ENCODE results near the gene IGFBP7. TPM values are rescaled to one million over a fixed set of nuclear protein-coding genes. Genes with fewer than 3 reads are reported as not detected.
A peak's percentile ranks its signal among the peaks of the same experiment; 100 is the strongest.

The IGFBP7 gene
- total RNA-seq, 1 donor from 2014 or later = 716 TPM

GRCh38 chr4:57113870-57114269 lies 3.7 kb upstream of the IGFBP7 start:
- intact Hi-C loops (cut with DNase I) = loop anchor here (5.0 kb wide), 1 partner anchor 207 kb away; the partner anchor contains the start of gene REST
- H3K9me3 ChIP-seq = no peaks in the 10 kb centered on the region

GRCh38 chr4:57110640-57111511 lies 691 bp upstream of the IGFBP7 start:
- no peak for DNase-seq (ENCODE audit: extremely low spot score in 2 of 2)
- peak; percentile 39 to 58 for TF ChIP-seq POLR2AphosphoS5 (IDR thresholded peaks at IDR 0.05; ENCODE audit: insufficient read depth in 1 of 2, low read depth in 1 of 2)
- TF ChIP-seq, protein P1, sequence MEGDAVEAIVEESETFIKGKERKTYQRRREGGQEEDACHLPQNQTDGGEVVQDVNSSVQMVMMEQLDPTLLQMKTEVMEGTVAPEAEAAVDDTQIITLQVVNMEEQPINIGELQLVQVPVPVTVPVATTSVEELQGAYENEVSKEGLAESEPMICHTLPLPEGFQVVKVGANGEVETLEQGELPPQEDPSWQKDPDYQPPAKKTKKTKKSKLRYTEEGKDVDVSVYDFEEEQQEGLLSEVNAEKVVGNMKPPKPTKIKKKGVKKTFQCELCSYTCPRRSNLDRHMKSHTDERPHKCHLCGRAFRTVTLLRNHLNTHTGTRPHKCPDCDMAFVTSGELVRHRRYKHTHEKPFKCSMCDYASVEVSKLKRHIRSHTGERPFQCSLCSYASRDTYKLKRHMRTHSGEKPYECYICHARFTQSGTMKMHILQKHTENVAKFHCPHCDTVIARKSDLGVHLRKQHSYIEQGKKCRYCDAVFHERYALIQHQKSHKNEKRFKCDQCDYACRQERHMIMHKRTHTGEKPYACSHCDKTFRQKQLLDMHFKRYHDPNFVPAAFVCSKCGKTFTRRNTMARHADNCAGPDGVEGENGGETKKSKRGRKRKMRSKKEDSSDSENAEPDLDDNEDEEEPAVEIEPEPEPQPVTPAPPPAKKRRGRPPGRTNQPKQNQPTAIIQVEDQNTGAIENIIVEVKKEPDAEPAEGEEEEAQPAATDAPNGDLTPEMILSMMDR (IDR thresholded peaks at IDR 0.05) = no peak
- H3K27ac ChIP-seq = peak overlapping the region; percentile 95
- no peaks in the 10 kb centered on the region for H3K4me1 ChIP-seq
- no peaks in the 10 kb centered on the region for H3K9me3 ChIP-seq
- H3K27me3 ChIP-seq = no peaks in the 10 kb centered on the region
- H3K36me3 ChIP-seq = no peaks in the 10 kb centered on the region
- intact Hi-C loops (cut with DNase I) = loop anchor here (5.0 kb wide), 1 partner anchor 204 kb away; the partner anchor contains the start of gene REST
- H3K4me3 ChIP-seq = peak overlapping the region; percentile 60 to 61

More at GRCh38 chr4:57113870-57114269, 3.7 kb upstream of the IGFBP7 start:
- Histone ChIP-seq H3K36me3 (no peaks in the 10 kb centered on the region), H3K4me3 (no peak overlapping the region), H3K27ac (no peak overlapping the region), H3K27me3 (no peaks in the 10 kb centered on the region), H3K4me1 (peaks cover 9% of the 10 kb centered on the region)
- TF ChIP-seq, protein P1 (IDR thresholded peaks at IDR 0.05) = no peak
- TF ChIP-seq POLR2A (IDR thresholded peaks at IDR 0.05) (no peak), POLR2AphosphoS5 (IDR thresholded peaks at IDR 0.05; ENCODE audit: insufficient read depth in 1 of 2, low read depth in 1 of 2) (no peak)
- DNase-seq (ENCODE audit: extremely low spot score in 2 of 2) = no peak

DNA sequence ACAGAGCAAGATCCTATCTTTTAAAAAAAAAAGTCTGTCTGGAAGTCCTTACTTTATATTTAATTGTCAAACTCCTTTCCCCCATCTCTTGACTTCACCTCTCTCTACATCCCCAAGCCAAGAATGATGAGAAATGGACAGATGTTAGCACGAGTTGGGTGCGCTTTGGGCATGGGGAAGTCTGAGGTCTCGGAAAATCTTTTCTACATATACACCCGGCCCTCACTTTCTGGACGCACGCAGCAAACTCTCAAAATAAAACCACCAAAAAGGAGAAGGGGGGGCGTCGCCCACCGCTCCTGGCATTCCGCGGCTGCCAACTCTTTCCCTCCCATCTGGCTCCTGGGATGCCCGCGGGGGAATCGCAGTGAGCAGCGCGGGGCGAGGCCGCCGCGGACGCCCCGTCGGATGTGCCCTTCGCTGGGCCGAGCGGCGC lies 756 bp downstream of the IGFBP7 start:
- Histone ChIP-seq H3K4me3 (peak overlapping the region; percentile 60 to 61), H3K36me3 (no peaks in the 10 kb centered on the region), H3K27ac (peak overlapping the region; percentile 95), H3K27me3 (no peaks in the 10 kb centered on the region), H3K4me1 (peaks cover 7% of the 10 kb centered on the region), H3K9me3 (no peaks in the 10 kb centered on the region)
- no peak for DNase-seq (ENCODE audit: extremely low spot score in 2 of 2)
- intact Hi-C loops (cut with DNase I) = no loop called here
- no peak for TF ChIP-seq POLR2A (IDR thresholded peaks at IDR 0.05)
- no peak for TF ChIP-seq POLR2AphosphoS5 (IDR thresholded peaks at IDR 0.05; ENCODE audit: insufficient read depth in 1 of 2, low read depth in 1 of 2)
- TF ChIP-seq, protein P1 (IDR thresholded peaks at IDR 0.05) = no peak

- DNase-seq (ENCODE audit: extremely low spot score in 2 of 2) = no peak
- Histone ChIP-seq H3K4me3 (no peak overlapping the region), H3K27ac (peak overlapping the region; percentile 95), H3K9me3 (no peaks in the 10 kb centered on the region), H3K4me1 (peaks cover 33% of the 10 kb centered on the region), H3K27me3 (no peaks in the 10 kb centered on the region), H3K36me3 (no peaks in the 10 kb centered on the region)
- intact Hi-C loops (cut with DNase I) = no loop called here
- TF ChIP-seq POLR2A (IDR thresholded peaks at IDR 0.05) (no peak), POLR2AphosphoS5 (IDR thresholded peaks at IDR 0.05; ENCODE audit: insufficient read depth in 1 of 2, low read depth in 1 of 2) (no peak)
- TF ChIP-seq, protein P1 (IDR thresholded peaks at IDR 0.05) = no peak
Observed at GRCh38 chr4:57106181-57106580, 4.0 kb downstream of the IGFBP7 start.

All from vagina (tissue), 2 donors.